Activated CD4-positive, alpha-beta T cell treated with anti-CD3 and anti-CD28 coated beads, Interleukin-2, amount 50 U/mL, for 48 hours (primary cell): ENCODE data around the gene METRNL.
A peak's percentile ranks its signal among the peaks of the same experiment; 100 is the strongest.
"Not testable (repeated sequence)": the region's sequence is repeated elsewhere in the genome, so short reads cannot be mapped to it uniquely, and the experiment has no call there.

Experiments
- DNase-seq, 2 experiments: peaks; one replicate each; pipeline ENCODE4 v3.0.0-alpha.2; 2020

METRNL gene

GRCh38 chr17:83053021-83053681 lies 26.3 kb upstream of the METRNL start:
- DNase-seq: no peak

- DNase-seq: peak in 1 of 2 experiments; percentile 36
Observed at GRCh38 chr17:83053739-83054451, 25.5 kb upstream of the METRNL start.

DNA sequence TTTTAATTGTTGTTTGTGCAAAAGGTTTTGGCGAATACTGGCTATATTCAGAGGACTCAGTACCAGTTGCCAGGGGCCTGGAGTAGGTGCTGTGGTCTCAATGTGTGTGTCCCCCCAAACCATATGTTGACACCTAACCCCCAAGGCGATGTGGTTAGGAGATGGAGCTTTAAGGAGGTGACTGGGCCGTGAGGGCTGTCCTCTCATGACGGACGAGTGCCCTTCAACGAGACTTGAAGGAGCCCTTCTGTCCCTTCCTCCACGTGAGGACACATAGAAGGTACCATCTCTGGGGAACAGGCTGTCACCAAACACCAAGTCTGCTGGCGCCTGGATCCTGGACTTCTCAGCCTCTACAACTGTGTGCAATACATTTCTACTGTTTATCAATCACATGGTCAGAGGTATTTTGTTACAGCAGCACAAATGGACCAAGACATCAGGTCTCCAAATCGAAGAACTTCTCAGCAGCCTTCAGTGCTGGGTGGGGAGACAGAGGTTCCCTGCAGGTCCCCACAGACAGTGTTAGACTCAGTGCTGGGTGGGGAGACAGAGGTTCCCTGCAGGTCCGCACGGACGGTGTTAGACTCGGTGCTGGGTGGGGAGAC lies 24.8 kb upstream of the METRNL start:
- DNase-seq: no peak

GRCh38 chr17:83055176-83055575 lies 24.2 kb upstream of the METRNL start:
- not testable (repeated sequence) for DNase-seq

GRCh38 chr17:83055911-83056582 lies 23.4 kb upstream of the METRNL start:
- DNase-seq: no peak

- DNase-seq: no peak
Observed at GRCh38 chr17:83056583-83057396, 22.6 kb upstream of the METRNL start.

DNA sequence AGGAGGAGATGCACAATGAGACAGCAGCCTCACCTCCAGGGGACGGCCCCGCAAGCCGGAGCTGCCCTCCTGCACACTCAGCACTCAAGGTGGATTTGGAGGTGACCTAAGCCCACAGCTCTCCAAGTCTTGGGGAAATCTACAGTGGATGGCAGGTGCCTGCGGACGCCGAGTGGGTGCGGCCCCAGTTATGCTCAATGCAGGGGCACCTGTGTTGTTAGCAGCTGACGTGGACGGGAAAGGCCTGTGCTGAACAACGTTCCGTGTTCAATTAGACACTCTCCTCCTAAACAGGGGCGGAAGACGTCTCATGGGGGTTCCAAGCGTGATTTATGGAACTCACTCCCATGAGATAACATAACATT lies 22.0 kb upstream of the METRNL start:
- no peak for DNase-seq

- no peak for DNase-seq
Observed at GRCh38 chr17:83057793-83058265, 21.6 kb upstream of the METRNL start.

DNA sequence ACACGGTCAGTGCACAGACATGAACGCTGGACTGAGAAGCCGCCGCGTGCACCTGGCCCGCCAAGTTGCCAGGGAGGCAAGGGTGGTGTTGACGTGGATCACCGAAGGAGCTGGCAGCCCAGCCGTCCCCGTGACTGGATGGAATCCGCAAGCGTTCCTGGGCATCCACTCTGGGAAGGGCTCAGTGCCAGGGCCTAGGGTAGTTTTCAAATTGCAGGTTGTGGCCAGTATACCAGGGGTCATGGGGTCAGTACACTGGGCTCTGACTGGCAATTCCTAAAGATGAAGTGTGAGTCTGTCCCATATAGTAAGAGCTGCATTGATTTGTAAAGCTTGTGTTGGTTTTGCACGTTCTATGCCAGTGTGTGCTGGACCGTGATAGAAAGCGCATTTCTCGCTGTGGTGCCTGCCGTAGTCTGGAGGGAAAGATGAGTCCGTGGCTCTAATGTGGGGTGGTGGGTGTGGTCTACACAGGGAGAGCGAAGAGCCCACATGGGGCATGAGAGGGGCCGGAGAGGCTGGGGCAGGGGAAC lies 21.1 kb upstream of the METRNL start:
- no peak for DNase-seq

DNA sequence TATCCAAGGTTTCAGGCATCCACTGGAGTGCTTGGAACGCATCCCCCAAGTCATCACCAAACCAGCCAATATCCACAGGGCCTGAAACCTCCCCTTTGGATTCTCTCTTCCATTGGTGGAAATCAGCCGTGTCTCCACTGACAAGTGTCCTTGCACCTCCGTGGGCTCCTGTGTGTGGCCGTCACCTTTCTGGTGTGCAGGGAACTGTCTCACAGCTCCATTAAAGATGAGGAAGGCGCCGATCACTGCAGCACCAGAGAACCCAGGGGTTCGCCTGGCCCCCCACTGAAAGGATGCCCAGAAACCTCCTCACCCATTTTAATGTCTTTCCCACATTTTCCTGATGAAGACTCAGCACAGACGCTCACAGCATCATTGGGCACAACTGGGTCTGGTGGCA lies 17.8 kb upstream of the METRNL start:
- no peak for DNase-seq

- DNase-seq: peak in 1 of 2 experiments; percentile 1
Observed at GRCh38 chr17:83062011-83062817, 17.2 kb upstream of the METRNL start.

DNA sequence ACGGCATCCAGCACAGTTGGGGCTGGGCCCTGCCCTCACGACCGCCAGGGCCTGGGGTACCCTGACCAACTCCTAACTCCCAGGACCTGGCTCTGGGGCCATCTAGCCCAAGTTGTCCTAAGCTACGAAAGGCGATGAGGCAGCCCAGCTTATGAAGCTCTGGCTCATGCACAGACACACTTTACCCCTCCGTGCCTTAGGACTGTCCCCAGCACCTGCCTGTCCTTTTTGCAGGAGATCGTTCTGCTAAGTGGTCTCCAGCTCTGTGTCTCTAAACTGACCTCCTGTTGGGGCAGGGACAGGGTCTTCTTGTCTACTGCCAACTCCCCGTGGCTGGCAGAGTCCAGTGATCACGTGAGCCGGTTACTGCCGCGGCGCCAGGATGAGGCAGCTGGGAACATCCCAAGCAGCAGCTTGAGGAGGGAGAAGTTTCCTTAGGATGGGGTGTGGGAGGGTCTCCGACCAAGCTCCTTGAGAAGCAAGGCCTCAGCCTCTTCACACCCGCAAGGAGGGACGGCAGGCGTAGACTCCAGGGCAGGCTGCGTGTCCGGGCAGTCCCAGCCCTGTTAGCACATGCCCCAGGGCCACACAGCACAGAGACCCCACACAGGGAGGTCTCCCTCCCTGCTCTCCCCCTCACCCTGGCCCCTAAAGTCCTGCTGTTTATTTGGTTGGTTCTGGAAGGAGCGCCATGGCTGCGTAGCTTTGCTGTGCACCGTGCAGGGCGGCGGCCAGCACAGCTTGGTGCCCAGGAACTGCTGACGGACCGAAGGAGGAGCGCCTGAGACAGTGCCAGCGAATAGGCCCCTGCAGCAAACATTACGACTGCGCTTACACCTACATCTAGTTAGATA lies 16.4 kb upstream of the METRNL start:
- DNase-seq: peak in 1 of 2 experiments; percentile 2

- no peak for DNase-seq
Observed at GRCh38 chr17:83064021-83064731, 15.2 kb upstream of the METRNL start.

DNA sequence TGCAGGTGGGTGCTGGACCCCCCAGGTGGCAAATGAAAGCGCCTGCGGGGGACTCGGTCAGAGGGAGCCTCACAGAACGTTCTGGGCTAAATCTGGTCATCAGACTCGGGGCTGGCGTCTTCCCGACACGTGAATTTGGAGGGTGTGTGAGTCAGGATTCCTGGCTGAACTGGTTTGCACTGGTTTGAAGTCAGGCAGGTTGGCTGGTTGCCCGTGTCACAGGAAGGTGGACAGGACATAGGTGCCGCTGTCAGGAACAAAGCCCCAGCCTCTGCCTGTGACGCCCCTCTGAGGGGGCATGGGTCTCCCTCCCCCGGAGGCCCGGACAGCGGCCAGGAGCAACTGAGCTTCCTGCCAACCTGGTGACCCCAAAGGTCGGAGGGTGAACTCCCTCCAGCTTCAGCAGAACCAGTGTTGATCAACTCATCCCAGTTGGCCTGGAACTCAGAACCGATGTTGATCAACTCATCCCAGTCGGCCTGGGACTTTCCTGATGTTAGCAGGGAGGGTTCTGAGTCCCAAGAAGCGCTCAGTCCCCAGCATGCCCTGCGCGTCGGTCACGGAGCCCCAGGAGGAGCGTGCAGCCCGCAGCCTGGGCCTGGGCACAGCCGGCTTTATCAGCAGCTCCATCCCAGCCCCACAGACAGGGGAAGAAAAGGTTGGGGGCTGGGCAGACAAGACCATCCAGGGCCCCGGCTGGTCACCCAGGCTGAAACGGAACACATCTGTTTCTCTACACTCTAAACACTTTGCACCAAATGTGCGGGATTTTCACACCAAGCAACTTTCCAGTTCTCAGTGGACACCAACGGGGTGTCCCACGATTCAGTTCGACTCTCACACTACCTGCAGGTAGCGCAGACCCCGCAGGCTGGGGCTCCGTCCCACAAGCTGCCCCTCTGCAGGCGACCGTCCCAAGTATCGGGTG lies 14.4 kb upstream of the METRNL start:
- no peak for DNase-seq

DNA sequence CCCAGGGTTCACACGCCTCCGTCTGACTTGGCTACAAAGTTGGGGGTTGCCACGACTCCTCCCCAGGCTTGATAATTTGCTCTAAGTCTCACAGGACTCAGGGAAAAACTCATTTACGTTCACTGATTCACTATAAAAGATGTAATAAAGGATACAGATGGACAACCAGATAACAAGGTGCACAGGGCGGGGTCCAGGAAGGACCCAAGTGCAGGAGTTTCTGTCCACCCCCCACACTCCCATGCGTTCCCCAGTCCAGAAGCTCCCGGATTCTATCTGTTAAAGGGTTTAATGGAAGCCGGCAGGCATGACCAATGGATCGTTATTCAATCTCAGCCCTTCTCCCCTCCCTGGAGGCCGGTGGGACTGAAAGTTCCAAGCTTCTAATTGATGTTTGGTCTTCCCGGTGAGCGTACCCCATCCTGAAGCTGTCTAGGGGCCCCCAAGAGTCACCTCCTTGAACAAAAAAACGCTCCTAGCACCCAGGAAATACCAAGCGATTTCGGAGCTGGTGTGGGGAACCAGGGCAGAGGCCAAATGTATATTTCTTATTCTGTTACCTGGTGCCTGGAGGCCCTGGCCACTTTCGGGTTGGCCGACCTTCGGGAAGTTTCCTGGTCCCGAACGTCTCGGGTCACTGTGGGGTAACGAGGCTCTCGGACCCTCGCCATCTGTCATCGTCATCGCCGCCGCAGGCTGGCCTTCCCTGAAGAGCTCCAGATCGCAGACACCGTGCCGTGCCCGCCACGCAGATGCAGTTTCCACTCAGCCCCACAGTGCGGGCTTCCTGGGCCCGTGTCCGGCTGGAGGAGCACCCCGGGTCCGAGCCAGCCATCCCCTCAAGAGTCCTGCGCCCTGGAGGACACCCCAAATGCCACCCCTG lies 13.5 kb upstream of the METRNL start:
- DNase-seq: no peak

DNA sequence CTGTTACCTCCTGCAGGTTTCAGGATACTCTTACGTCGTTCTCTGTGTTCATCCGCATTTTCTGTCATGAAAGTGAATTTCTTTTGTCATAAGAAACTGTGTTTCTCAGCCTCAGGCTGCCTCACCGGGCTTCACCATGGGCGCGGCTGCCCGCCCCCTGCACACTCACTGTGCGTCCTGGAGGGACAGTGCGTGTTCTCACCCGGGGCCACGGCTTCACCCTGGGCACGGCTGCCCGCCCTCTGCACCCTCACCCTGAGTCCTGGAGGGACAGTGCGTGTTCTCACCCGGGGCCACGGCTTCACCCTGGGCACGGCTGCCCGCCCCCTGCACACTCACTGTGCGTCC lies 12.9 kb upstream of the METRNL start:
- DNase-seq: not testable (repeated sequence)

- no peak for DNase-seq
Observed at GRCh38 chr17:83067071-83067717, 12.2 kb upstream of the METRNL start.
